Measurements from ENCODE around the gene SIPA1. TPM values are rescaled to one million over a fixed set of nuclear protein-coding genes. Genes with fewer than 3 reads are reported as not detected.

SIPA1 gene
- total RNA-seq, 1 donor from 2014 or later, result 102 TPM

DNA sequence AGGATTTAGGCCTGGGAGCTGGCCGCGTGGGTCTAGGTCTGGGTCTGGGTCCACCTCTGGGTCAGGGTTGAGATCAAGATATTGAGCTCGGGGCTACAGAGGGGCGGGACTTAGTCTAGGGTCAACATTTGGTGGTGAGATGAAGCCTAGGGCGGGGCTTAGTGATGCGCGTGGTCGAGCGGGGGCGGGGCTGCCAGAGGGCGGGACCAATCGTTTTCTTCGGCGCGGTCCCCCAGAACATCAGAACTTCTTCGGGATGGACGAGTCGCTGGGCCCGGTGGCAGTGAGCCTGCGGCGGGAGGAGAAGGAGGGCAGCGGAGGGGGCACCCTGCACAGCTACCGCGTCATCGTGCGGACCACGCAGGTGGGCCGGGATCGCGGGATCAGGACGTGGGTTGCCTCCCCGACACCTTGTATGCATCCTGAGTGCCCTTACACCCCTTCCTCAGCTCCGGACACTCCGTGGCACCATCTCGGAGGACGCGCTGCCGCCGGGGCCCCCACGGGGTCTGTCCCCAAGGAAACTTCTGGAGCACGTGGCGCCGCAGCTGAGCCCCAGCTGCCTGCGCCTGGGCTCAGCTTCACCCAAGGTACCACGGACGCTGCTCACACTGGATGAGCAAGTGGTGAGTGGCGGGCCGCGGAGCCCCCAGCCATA, 4.2 kb downstream of the SIPA1 start:
- no peak for DNase-seq (ENCODE audit: extremely low read depth, low read depth, low spot score)

DNA sequence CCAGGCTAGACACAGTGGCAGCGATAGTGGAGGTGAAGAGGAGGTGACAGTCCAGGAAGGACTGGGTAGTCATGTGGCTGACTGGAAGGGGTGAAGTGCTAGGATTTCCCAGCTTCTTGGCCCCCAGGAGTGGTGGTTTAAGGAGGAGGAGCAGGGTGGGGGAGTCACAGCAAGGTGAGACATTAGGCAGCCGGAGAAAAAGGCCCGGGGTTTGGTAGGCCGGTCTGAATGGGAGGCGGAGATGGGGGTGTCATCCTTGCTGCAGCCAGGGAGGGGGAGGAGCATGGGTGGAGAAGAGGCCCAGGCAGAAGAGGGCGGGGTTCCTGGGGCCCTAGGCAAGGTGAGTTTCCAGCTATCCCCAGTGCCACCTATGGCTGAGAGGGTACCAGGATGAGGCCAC, 6.1 kb downstream of the SIPA1 start:
- DNase-seq (ENCODE audit: extremely low read depth, low read depth, low spot score), result no peak

DNA sequence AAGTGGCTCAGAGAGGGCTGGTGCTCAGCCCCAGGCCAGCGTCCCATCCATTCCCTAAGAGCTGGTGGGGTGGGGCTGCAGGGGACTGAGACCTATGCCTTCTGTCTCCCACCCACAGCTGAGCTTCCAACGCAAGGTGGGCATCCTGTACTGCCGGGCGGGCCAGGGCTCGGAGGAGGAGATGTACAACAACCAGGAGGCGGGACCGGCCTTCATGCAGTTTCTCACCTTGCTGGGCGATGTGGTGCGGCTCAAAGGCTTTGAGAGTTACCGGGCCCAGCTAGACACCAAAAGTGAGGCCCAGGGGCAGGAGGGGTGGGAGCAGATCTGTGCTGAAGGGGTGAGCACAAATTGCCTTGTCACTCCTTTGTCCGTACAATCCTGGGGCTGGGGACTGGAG, 6.9 kb downstream of the SIPA1 start:
- DNase-seq (ENCODE audit: extremely low read depth, low read depth, low spot score), result no peak

DNA sequence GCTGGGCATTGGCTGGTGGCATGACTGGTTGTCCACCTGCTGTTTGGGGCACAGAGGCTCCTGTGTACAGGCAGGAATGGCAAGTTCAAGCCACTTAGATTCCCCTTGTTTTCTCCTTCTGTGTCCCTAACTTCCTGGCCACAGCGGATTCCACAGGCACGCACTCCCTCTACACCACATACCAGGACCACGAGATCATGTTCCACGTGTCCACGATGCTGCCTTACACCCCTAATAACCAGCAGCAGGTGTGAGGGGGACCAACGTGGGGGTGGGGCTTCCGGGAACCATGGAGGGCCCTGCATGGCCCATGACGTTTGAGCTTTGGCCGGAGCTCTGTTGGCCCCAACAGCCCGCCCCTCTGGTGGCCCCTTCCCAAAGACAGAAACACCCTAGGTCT, 7.8 kb downstream of the SIPA1 start:
- DNase-seq (ENCODE audit: extremely low read depth, low read depth, low spot score), result no peak

DNA sequence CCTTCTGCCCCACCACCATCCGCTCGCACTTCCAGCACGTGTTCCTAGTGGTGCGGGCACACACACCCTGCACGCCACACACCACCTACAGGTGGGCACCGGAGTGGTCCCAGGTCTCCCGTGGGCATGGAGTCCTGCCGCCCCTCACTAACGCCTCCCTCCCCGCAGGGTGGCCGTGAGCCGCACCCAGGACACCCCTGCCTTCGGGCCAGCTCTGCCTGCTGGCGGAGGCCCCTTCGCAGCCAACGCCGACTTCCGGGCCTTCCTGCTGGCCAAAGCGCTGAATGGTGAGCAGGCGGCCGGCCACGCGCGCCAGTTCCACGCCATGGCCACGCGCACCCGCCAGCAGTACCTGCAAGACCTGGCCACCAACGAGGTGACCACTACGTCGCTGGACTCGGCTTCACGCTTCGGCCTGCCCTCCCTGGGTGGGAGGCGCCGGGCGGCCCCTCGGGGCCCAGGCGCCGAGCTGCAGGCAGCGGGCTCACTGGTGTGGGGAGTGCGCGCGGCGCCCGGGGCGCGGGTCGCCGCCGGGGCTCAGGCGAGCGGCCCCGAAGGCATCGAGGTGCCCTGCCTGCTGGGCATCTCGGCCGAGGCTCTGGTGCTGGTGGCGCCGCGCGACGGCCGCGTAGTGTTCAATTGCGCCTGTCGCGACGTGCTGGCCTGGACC, 8.5 kb downstream of the SIPA1 start:
- DNase-seq (ENCODE audit: extremely low read depth, low read depth, low spot score), result no peak

DNA sequence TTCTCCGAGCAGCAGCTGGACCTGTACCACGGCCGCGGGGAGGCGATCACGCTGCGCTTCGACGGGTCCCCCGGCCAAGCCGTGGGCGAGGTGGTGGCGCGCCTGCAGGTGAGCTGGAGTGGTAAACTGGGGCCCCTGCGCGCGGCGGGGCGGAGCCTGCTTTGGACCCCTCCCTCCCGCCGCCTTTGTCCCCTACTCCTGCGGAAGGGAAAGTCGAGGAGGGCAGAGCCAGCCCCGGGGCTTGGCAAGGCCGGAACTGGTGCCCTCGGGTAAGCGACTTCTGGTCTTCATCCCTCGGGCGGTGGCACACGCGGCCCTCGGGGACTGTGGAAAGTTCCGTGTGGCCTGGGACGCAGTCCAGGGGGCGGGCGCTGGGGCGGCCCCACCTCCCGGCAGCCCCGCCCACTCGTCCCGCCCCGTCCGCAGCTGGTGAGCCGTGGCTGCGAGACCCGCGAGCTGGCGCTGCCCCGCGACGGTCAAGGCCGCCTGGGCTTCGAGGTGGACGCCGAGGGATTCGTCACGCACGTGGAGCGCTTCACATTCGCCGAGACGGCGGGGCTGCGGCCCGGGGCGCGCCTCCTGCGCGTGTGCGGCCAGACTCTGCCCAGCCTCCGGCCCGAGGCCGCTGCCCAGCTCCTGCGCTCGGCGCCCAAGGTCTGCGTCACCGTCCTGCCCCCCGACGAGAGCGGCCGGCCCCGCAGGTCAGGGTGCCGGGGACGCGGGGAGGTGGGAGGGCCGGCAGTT, 9.2 kb downstream of the SIPA1 start:
- DNase-seq (ENCODE audit: extremely low read depth, low read depth, low spot score), result no peak

DNA sequence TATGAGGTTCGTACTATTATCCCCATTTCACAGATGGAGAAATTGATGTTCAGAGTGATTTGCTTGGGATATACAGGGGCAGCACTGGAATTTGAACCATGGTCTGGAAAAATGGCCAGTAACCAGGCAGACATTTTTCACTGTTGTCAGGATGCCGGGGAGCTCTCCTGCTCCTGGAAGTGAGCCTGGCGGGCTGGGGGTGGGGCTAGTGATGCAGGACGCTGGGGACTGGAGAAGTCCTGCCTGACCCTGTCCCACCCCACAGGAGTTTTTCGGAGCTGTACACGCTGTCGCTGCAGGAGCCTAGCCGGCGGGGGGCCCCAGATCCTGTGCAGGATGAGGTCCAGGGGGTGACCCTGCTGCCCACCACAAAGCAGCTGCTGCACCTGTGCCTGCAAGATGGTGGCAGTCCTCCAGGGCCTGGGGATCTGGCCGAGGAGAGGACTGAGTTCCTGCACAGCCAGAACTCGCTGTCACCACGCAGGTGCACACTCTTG, 11.1 kb downstream of the SIPA1 start:
- DNase-seq (ENCODE audit: extremely low read depth, low read depth, low spot score), result no peak

DNA sequence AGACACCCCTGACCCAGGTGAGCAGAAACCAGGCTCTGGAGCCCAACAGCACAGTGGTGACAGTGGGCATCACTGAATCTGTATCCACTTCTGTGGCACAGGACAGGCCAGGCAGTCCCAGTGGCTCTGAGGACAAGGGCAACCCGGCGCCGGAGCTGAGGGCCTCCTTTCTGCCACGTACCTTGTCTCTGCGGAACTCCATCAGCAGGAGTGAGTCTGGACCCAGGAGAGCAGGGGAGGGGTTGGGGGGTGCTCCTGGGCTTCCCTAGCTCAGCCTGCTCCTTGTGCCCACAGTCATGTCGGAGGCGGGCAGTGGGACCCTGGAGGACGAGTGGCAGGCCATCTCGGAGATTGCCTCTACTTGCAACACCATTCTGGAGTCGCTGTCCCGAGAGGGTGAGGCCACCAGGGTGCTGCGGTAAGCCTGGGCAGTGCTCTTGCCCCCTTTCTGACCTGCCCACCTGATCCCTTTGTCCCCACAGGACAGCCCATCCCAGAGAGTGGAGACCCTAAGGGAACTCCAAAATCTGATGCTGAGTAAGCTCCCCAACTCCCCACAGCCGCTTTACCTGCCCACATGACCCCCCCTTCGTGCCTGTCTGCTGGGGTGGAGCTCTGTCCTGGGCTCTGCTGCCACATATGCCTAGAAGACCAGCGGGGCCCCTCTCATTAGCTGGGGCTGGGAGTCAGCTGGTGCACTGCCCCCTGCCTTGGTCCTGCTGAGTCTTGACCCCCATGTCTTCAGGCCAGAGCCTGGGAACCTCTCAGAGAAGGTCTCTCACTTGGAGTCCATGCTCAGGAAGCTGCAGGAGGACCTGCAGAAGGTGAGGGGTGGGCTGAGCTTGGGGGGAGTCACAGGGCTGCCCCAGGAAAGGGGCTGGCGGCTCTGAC, 12.0 kb downstream of the SIPA1 start:
- DNase-seq (ENCODE audit: extremely low read depth, low read depth, low spot score), result no peak

DNA sequence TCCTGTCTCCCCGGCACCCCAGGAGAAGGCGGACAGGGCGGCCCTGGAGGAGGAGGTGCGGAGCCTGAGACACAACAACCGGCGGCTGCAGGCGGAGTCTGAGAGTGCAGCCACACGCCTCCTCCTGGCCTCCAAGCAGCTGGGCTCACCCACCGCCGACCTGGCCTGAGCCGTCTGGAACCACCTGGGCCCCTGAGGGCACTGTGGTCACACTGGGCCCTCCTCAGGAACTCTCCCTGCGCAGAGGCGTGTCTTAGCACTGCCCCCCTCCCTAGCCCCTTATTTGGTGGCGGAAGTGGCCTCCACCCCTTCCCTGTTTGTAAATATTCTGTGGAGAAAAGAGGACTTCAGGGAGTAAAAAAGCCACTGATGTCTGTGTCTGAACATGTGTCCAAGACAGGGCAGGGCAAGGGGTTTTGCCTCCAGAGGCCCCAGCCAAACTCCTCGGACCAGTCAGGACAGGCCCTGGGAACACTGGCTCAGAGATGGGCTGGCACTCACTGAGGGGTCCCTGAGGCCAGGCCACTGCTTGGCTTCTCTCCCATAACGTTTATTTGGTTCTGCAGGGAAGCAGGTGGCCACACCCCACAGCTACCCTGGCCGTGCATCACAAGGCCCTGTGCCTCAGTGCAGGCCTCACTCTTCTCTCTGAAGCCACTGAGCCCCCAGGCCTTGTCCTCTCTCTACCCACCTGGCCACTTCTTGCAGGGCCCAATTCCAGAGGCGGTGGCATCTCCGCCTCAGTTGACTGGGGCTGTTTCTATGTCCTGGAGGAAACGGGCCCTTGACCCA, 12.8 kb downstream of the SIPA1 start:
- no peak for DNase-seq (ENCODE audit: extremely low read depth, low read depth, low spot score)

DNA sequence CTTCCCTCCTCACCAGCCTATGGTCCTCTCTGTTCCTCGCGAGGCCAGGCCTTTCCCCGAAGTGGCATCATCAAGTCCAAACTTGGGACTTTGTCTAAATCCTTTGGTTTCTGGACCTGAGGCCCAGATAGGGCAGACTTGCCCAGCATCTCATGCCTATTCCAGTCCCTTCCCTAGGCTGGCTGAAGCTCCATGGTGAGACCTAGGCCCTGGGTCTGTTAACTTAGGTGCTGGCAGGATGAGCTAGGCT, 13.4 kb downstream of the SIPA1 start:
- no peak for DNase-seq (ENCODE audit: extremely low read depth, low read depth, low spot score)

DNA sequence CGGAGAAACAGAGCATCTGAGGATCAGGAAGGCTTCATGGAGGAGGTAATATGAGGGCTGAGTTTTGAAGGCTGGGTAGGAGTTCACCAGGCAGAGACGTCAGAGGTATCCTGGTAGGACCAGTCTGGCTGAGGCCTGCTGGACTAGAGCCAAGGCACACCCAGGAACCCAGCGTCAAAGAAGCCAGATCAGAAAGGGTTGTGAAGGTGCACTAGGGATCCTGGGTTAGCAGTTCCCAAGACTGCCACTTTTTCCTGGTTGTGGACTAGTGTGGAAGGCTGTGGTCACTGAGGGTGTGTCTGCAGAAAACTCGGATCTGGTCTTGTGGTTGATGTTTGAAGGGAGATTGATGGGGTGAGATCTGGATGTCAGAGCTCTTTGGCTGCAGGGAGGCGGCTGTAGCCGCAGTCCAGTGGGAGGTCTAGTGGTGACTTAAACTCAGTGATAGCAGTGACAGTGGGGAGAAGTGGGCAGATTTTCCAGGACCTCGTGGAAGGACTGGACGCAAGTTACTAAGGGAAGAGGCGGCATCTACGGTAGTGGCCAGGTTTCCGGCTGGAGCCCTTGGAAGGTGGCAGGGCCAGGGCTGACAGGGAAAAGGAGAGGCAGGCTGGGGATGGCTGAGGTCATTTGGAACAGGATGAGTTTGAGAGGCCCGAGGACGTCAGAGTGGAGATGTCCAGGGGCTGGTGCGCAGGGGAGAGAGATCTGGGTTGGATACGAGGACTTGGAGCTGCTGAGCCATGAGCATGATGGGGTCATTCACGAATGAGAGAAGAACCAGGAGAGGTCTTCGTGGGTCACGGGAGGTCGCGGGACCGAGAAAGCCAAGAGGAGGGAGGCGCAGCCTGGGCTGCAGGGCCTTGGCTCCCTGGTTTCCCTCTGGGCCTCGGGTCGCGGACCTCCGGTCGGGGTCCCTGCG, 13.9 kb downstream of the SIPA1 start:
- DNase-seq (ENCODE audit: extremely low read depth, low read depth, low spot score), result no peak

DNA sequence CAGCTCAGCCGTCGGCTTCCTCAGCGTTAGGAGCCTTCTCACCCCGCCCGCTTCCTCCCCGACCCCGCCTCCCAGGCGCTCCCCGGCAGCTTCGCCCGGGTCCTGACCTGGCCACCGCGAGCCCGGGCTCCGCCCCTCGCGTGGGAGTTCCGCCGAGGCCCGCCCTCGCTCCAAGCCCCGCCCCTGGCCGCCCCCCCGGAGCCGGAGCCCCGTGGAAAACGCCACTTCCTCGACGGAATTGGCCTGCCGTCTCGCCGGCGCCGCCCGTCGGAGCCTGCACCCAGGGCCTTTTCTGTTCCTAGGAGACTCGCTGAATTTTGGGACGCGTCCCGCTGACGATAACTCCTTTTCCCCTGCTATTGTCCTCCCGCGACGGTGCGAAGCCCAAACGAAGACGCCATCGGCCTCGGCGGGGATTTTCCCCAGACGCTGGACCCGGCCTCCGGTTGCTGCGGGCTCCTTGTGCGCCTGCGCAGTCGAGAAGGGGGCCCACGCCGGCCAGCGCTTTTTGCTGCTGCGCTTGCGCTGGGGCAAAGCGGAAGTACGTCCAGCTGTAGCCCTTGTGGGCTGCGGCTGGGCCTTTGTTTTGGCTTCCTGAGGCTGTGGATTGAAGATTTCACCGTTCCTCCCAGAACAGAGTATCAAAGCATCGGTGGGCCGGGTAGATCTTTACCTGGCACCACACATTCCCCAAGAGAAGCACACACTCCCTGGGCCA, 14.8 kb downstream of the SIPA1 start:
- DNase-seq (ENCODE audit: extremely low read depth, low read depth, low spot score), result no peak

DNA sequence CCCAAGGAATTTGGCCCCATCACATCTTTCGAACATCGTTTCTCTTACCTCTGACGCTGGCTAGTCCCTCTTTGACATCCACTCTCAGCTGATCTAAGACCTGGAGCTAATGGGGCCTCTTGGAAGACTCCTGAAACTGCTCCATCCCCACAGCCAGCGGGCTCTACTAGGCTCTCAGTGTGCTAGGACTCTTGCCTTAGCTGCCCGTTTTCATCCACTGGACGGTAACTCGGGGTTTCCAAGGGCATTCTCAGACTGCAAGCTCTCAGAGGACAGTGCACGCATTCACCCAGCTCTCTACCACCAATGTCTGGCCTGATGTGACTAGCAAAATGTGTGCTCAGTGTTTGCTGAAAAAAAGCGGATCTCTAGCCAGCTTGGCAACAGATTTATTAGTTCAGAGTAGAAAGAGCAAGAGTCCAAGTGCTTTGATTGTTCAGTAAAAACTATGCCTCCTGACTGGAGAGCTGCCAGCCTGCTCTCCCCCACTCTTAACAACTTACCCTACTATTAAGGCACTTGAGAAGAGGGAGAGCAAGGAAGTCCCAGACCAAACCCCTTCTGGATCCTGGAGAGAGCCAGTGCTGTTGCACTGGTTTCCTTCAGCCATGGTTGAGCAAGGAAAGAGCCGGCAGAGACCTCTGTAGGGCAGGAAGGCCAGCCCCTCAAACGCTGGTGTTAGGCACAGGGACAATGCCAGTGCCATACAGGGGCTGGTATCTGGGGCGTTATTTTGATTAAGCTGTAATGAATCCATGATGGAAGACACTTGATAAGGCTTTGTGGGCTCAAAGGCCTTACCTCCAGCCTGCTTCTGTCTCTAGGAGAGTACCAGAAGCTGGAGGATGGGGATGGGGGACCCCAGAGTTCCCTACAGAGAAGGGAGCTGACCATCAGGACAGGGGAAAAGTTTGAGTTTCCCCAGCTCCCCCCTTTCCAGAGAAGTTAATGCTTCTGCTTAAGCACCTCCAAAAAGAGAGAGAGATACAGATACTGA, 15.6 kb downstream of the SIPA1 start:
- no peak for DNase-seq (ENCODE audit: extremely low read depth, low read depth, low spot score)

DNA sequence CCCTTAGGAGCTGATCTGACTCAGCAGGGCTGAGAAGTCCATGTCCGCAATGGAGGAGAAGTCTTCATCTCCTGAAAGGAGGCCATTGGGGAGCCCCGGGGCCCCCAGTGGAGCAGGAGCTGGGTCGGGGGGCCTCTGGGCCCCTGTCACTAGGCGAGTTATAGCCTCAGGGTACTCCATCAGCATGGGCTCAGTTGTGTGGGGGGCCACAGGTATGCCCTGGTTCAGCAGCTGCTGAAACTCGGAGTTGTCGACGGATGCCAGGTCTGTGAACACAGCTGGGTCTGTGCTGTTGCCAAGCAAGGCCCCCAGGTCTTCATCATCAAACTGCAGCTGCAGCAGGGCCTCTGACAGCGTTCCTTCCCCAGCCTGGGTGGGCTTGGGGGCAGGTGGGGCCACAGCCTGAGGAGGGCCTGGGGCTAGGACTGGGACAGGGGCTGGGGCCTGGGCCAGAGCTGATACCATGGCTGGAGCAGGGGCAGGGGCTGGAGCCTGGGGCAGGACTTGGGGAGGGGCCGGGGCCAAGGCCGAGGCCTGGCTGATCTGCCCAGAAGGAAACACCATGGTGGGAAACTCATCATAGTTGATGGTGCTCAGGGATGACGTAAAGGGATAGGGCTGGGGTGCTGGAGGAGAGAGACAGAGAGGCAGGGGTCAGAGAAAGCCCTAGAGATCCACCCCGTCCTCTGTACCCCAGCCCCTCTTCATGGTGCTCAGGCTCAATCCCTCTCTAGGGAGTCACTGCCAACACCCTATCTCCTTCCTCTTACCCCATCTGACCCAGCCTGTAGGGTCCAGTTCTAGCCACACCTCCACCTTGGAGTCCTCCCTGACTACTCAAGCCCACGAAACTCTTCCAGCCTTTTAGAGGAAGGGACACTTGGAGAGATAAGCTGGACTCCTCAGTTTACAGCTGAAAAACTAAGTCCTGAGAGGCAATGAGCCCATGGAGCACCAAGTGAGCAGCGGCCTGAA, 16.8 kb downstream of the SIPA1 start:
- DNase-seq (ENCODE audit: extremely low read depth, low read depth, low spot score), result no peak

DNA sequence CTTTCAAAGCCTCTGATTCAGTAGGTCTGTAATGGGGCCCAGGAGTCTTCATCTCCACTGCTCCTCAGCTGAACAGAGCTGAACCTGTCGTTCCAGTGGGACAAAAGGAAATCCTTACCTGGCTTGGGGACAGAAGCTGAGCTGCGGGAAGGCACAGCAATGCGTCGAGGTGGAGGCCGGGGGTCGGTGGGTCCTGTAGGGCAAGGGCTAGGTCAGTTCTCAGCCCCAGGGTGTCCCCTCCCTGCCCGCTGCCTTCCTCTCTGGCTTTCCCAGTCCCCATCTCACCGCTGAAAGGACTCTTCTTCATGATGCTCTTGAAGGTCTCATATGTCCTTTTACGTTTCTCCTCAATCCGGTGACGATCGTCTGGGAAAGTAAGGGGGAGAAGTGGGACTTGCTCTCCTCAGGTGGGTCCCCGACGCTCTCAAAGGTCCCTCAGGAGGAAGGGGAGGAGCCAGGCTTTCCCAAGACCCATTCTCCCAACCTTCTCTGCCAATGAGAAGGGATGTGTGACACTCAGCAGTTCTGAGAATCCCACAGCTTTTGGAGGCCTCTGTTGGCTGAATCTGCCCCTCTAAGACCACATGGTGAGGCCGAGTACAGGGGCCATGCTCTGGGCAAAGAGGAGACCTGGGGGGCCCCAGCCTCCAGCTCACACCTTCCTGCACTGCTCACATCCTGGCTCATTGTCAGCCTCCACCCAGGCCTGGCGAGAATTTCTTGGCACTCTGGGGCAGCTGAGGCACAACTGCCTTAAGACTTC, 17.9 kb downstream of the SIPA1 start:
- DNase-seq (ENCODE audit: extremely low read depth, low read depth, low spot score), result no peak

DNA sequence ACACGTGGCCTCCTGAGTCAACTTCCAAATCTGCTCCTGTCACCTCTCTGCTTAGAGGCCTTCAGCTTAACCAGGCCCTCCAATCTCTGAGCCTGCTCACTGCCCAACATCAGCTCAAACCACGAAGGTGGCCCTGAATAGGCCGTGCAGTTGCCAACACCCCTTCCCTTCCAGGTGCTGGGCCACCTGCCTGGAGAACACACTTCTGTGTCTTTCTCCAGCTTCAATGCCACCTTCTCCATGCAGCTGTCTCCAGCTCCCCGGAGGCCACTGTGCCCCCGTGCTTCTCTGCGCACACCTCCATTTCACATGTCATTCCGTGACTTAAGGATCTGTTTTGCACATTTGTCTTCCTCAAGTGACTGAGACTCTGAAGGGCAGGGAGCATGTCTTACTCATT, 19.5 kb downstream of the SIPA1 start:
- no peak for DNase-seq (ENCODE audit: extremely low read depth, low read depth, low spot score)
